ENCODE data around the gene IPO4. TPM values are rescaled to one million over a fixed set of nuclear protein-coding genes. Genes with fewer than 3 reads are reported as not detected.

Gene IPO4
- total RNA-seq, 1 donor from 2014 or later, result 70.8 TPM

DNA sequence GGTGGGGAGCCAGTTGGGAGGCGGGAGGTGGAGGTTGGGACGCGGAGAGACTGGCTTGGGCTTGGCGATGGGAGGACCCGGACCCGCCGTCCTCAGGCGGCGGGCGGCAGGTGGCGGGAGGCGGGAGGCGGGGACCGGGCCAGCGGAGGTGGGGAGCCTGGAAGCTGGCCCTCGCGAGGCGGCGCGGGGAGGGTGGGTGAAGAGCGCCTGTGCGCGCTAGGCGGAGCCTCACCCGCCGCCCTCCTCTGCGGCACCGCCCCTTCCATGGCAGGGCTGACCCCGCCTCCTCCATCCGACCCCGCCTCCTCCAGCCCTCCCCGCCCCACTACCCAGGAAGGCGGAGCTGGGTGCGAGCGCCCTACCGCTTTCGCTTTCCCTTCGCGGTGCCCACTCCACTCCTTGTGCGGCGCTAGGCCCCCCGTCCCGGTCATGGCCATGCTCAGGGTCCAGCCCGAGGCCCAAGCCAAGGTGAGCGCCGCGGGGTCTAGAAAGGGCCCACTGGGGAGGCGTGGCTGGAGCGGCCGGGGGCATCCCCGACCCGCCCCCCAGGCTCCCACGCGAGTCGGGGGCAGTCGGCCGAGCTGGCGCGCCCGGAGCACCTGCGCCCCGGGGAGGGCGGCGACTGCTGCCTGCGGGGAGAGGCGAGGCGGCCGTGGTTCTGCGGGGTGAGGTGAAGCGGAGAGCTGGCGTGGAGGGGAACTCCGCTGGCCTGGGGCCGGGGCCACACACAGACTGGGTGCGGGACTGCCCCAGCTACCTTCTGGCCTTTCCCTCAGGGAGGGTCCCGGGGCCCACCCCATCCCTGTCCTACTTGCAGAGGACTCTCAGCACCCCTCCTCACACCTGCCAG is 52.6 kb downstream of the IPO4 start, which contains the start of gene PSME1:
Gene PSME1 (plus strand): TSS at position 361 of the 850 bp plus-strand sequence. CDS start 69 bp downstream, at position 430.

GRCh38 chr14:24130380-24130716 is 58.3 kb downstream of the IPO4 start, which contains the start of gene FITM1:
Gene FITM1 (plus strand): TSS chr14:24130659. CDS start chr14:24131564, 905 bp downstream.

Other genes with a start within 250 kb of the IPO4 start
- 42.4 and 56.8 TPM in 2 replicates for gene DHRS4, start 235.0 kb downstream of the IPO4 start, total RNA-seq
- 10.0 and 14.7 TPM in 2 replicates for gene DHRS4L2, start 199.9 kb downstream of the IPO4 start, total RNA-seq
- 0.07 TPM in 1 of 2 replicates, not detected in the other for gene CARMIL3, start 136.8 kb downstream of the IPO4 start, total RNA-seq
- not detected in 2 replicates for gene CPNE6, start 117.3 kb downstream of the IPO4 start, total RNA-seq
- 15.0 and 15.2 TPM in 2 replicates for gene PCK2, start 94.5 kb downstream of the IPO4 start, total RNA-seq
- 37.3 and 48.1 TPM in 2 replicates for gene DCAF11, start 74.0 kb downstream of the IPO4 start, total RNA-seq
- 0.23 and 1.5 TPM in 2 replicates for gene NRL, start 73.9 kb downstream of the IPO4 start, total RNA-seq
- not detected in 2 replicates for gene FITM1, start 58.2 kb downstream of the IPO4 start, total RNA-seq
- gene PSME1, start 52.6 kb downstream of the IPO4 start, total RNA-seq, result 143 and 167 TPM in 2 replicates
- gene EMC9, start 47.2 kb downstream of the IPO4 start, total RNA-seq, result 19.5 and 25.0 TPM in 2 replicates
- 54.1 and 80.0 TPM in 2 replicates for gene PSME2, start 42.2 kb downstream of the IPO4 start, total RNA-seq
- gene RNF31, start 41.3 kb downstream of the IPO4 start, total RNA-seq, result 37.5 and 96.2 TPM in 2 replicates
- gene IRF9, start 27.6 kb downstream of the IPO4 start, total RNA-seq, result 10.6 and 14.6 TPM in 2 replicates
- 20.7 and 24.2 TPM in 2 replicates for gene REC8, start 16.7 kb downstream of the IPO4 start, total RNA-seq
- 46.4 and 51.1 TPM in 2 replicates for gene TM9SF1, start 6.6 kb upstream of the IPO4 start, total RNA-seq
- not detected in 2 replicates for gene TSSK4, start 16.9 kb upstream of the IPO4 start, total RNA-seq
- gene CHMP4A, start 24.7 kb upstream of the IPO4 start, total RNA-seq, result 60.7 and 77.1 TPM in 2 replicates
- 11.5 and 12.0 TPM in 2 replicates for gene MDP1, start 27.2 kb upstream of the IPO4 start, total RNA-seq
- 243 and 248 TPM in 2 replicates for gene NEDD8, start 43.6 kb upstream of the IPO4 start, total RNA-seq
- gene GMPR2, start 44.1 kb upstream of the IPO4 start, total RNA-seq, result 30.3 and 45.9 TPM in 2 replicates
- gene TINF2, start 53.8 kb upstream of the IPO4 start, total RNA-seq, result 52.2 and 64.4 TPM in 2 replicates
- 229 and 247 TPM in 2 replicates for gene TGM1, start 74.4 kb upstream of the IPO4 start, total RNA-seq
- 58.5 and 80.3 TPM in 2 replicates for gene RABGGTA, start 82.8 kb upstream of the IPO4 start, total RNA-seq
- 82.6 and 85.4 TPM in 2 replicates for gene DHRS1, start 111.0 kb upstream of the IPO4 start, total RNA-seq
- gene NOP9, start 111.0 kb upstream of the IPO4 start, total RNA-seq, result 20.7 and 32.6 TPM in 2 replicates
- 2.2 and 2.7 TPM in 2 replicates for gene CIDEB, start 119.2 kb upstream of the IPO4 start, total RNA-seq
- 55.2 and 59.3 TPM in 2 replicates for gene LTB4R2, start 121.3 kb upstream of the IPO4 start, total RNA-seq
- 7.7 and 16.1 TPM in 2 replicates for gene LTB4R, start 122.7 kb upstream of the IPO4 start, total RNA-seq
- gene ADCY4, start 146.3 kb upstream of the IPO4 start, total RNA-seq, result 0.85 and 1.6 TPM in 2 replicates
- 5.4 and 6.0 TPM in 2 replicates for gene RIPK3, start 151.2 kb upstream of the IPO4 start, total RNA-seq
- gene NFATC4, start 179.4 kb upstream of the IPO4 start, total RNA-seq, result 24.3 and 29.6 TPM in 2 replicates
- 16.4 and 21.9 TPM in 2 replicates for gene NYNRIN, start 210.2 kb upstream of the IPO4 start, total RNA-seq
- 0.56 and 1.1 TPM in 2 replicates for gene CBLN3, start 240.9 kb upstream of the IPO4 start, total RNA-seq
- gene KHNYN, start 241.1 kb upstream of the IPO4 start, total RNA-seq, result 60.4 and 66.9 TPM in 2 replicates

All from airway epithelial cell (primary cell).